GM23248 (cell line): Measurements from ENCODE around the gene CAPS. TPM values are rescaled to one million over a fixed set of nuclear protein-coding genes. Genes with fewer than 3 reads are reported as not detected.

Experiments used
- DNase-seq: peaks from one replicate; pipeline ENCODE4 v3.0.0-alpha.2; 2015
- H2AFZ ChIP-seq: fragments of 200-600 bp; sonication (generic); 2 replicates; pipeline ENCODE4 v1.6.1; 2016; ENCODE audit warnings: antibody characterized with exemption
- H3F3A ChIP-seq: fragments of 200-600 bp; sonication (generic); 2 replicates; pipeline ENCODE4 v1.6.1; 2016; ENCODE audit warnings: mild to moderate bottlenecking, antibody characterized with exemption, mixed run types; ENCODE audit not compliant: insufficient read depth
- H3K27ac ChIP-seq: fragments of 200-600 bp; sonication (generic); 2 replicates; pipeline ENCODE4 v1.5.1; 2016; ENCODE audit warnings: mild to moderate bottlenecking
- H3K27me3 ChIP-seq: fragments of 200-600 bp; sonication (generic); replicated peaks from 2 replicates; pipeline ENCODE4 v1.6.1; 2016; ENCODE audit warnings: mild to moderate bottlenecking; ENCODE audit not compliant: insufficient read depth
- H3K36me3 ChIP-seq: fragments of 200-600 bp; sonication (generic); 2 replicates; pipeline ENCODE4 v1.6.1; 2016; ENCODE audit warnings: low read depth, mild to moderate bottlenecking
- H3K4me1 ChIP-seq: fragments of 200-600 bp; sonication (generic); 2 replicates; pipeline ENCODE4 v1.6.1; 2016; ENCODE audit warnings: mild to moderate bottlenecking; ENCODE audit not compliant: insufficient read depth
- H3K4me2 ChIP-seq: fragments of 200-600 bp; sonication (generic); one replicate; pipeline ENCODE4 v1.6.1; 2016; ENCODE audit warnings: mild to moderate bottlenecking; ENCODE audit not compliant: unreplicated experiment
- H3K4me3 ChIP-seq: fragments of 200-600 bp; sonication (generic); 2 replicates; pipeline ENCODE4 v1.5.1; 2016; ENCODE audit warnings: mild to moderate bottlenecking
- H3K79me2 ChIP-seq: fragments of 200-600 bp; sonication (generic); 2 replicates; pipeline ENCODE4 v1.6.1; 2016; ENCODE audit warnings: mild to moderate bottlenecking; ENCODE audit not compliant: insufficient read depth
- H3K9ac ChIP-seq: fragments of 200-600 bp; sonication (generic); 2 replicates; pipeline ENCODE4 v1.6.1; 2016; ENCODE audit warnings: mild to moderate bottlenecking
- H3K9me2 ChIP-seq: fragments of 200-600 bp; sonication (generic); 2 replicates; pipeline ENCODE4 v1.6.1; 2016; ENCODE audit warnings: mixed run types, mild to moderate bottlenecking, moderate library complexity; ENCODE audit not compliant: insufficient read depth
- H3K9me3 ChIP-seq: fragments of 200-600 bp; sonication (generic); one replicate; pipeline ENCODE4 v1.6.1; 2017; ENCODE audit warnings: low read depth
- H4K20me1 ChIP-seq: fragments of 200-600 bp; sonication (generic); 2 replicates; pipeline ENCODE4 v1.6.0; 2016; ENCODE audit not compliant: insufficient read depth
- EZH2 ChIP-seq: fragments of 200-600 bp; sonication (generic); IDR thresholded peaks from 2 replicates; pipeline ENCODE4 v1.6.1; 2018; ENCODE audit warnings: antibody characterized with exemption, mild to moderate bottlenecking; ENCODE audit not compliant: insufficient read depth, poor library complexity, severe bottlenecking
- EZH2phosphoT487 ChIP-seq: fragments of 200-600 bp; sonication (generic); IDR thresholded peaks from 2 replicates; pipeline ENCODE4 v1.6.1; 2018; ENCODE audit warnings: antibody characterized with exemption, moderate library complexity, mild to moderate bottlenecking, low read depth; ENCODE audit not compliant: insufficient read depth
- WGBS, 2 experiments: methylation state at CpG; one replicate each; pipeline ENCODE4 v1.1.6; 2015 to 2017; ENCODE audit warnings: low lambda C conversion rate in 2 of 2, low coverage in 1 of 2; ENCODE audit errors: missing lambda C conversion rate in 2 of 2; 5-methylcytosine and 5-hydroxymethylcytosine counted together
- in situ Hi-C: fragments of 300-500 bp; cut with MboI; formaldehyde crosslinking; loops from 2 replicates; pipeline ENCODE4 v1.15.0; 2020
- polyA plus RNA-seq: library from polyadenylated mRNA; unstranded; fragments of >200 nt; fragmentation: Nextera tagmentation; extraction: Ambion mirVana; gene quantifications from 2 replicates; pipeline ENCODE4 v1.2.1, GENCODE V29; 2016
- total RNA-seq: library from RNA; depleted of rRNA; stranded (reverse); fragments of >200 nt; shearing (Covaris generic); gene quantifications from 2 replicates; pipeline ENCODE4 v1.2.3, GENCODE V29; 2014

Gene CAPS
- total and polyA plus RNA-seq, 2 experiments from 2014 or later, result 6.7 to 16.1 TPM

DNA sequence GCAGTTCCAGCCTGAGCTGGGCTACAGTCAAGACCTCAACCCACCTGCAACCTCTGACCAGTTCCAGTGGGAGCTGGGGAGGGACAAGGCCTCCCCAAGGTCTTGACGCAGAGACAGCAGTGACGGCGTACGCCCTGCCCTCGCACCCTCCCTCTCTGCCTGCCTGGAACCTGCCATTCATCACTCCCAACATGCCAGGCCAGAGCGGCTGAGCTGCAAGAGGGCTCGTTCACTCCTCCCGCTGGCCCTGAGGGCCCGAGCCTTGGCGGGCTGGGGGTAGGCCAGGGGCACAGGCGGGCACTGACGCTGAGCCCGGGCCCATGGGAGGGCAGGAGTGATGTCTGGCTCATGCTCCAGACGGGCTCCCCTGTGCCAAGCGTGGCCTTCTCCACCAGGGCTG lies 18.6 kb upstream of the CAPS start:
- no peaks in the 10 kb centered on the region for H3K9me2 ChIP-seq
- 77 to 79% methylated on average over 11 to 13 of the region's 15 CpGs for WGBS, 2 experiments
- in situ Hi-C loops, result no loop called here

GRCh38 chr19:5895890-5896289 lies 18.2 kb upstream of the CAPS start:
- H3K9me3 ChIP-seq, result no peaks in the 10 kb centered on the region
- H3F3A ChIP-seq, result no peaks in the 10 kb centered on the region
- no peaks in the 10 kb centered on the region for H3K36me3 ChIP-seq
- no peaks in the 10 kb centered on the region for H3K27me3 ChIP-seq
- H3K9me2 ChIP-seq, result no peaks in the 10 kb centered on the region
- WGBS, 2 experiments, result 86 to 87% methylated on average over 8 of the region's 8 CpGs
- H3K4me1 ChIP-seq, result no peaks in the 10 kb centered on the region
- no peak overlapping the region for H3K27ac ChIP-seq
- H3K4me3 ChIP-seq, result no peak overlapping the region
- no peak for DNase-seq
- H2AFZ ChIP-seq, result no peak overlapping the region
- H3K9ac ChIP-seq, result no peak overlapping the region
- H3K79me2 ChIP-seq, result peaks cover 32% of the 10 kb centered on the region
- no peaks in the 10 kb centered on the region for H4K20me1 ChIP-seq
- TF ChIP-seq EZH2 (no peak), EZH2phosphoT487 (no peak)
- H3K4me2 ChIP-seq, result no peak overlapping the region
- in situ Hi-C loops, result no loop called here

More for the DNA sequence above, 18.6 kb upstream of the CAPS start:
- Histone ChIP-seq H3K27me3 (no peaks in the 10 kb centered on the region), H3F3A (no peaks in the 10 kb centered on the region), H2AFZ (no peak overlapping the region), H3K27ac (no peak overlapping the region), H3K9me3 (no peaks in the 10 kb centered on the region), H3K79me2 (peaks cover 28% of the 10 kb centered on the region), H3K36me3 (no peaks in the 10 kb centered on the region), H3K9ac (no peak overlapping the region), H4K20me1 (no peaks in the 10 kb centered on the region), H3K4me3 (no peak overlapping the region), H3K4me1 (no peaks in the 10 kb centered on the region), H3K4me2 (no peak overlapping the region)
- no peak for TF ChIP-seq EZH2
- no peak for TF ChIP-seq EZH2phosphoT487
- DNase-seq, result no peak

DNA sequence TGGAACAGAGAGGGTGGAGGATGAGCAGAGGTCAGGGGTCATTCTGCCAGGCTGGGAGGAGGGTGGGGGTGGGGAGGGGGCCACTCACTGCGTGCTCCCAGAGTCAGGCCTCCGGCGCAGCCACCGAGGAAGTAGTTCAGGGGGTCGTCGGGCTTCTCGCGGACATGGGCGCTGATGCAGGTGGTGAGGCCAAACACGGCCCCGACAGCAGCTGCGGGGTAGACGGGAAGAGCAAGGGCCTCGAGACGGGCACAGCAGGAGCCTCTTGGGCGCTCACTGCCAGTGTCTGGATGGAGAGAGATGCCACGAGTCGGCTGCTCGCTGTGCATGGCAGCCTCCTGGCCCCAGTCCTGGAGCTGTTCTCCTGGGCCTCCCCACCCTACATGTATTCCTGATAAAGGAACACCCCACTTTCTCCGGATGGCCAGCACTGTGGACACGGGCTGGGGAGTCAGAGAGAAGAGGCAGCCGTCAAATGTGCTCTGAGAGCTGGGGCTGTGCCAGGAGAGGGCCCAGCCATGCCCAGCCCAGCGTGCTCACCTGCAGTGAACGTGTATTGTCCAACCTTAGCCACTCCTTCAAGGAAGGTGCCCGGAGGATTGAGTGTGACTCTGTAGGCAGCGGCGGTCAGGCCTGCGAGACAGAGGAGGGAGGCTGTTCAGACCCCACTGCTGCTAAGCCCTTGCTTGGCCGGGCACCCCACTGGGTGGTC lies 17.5 kb upstream of the CAPS start:
- H2AFZ ChIP-seq, result no peak overlapping the region
- in situ Hi-C loops, result no loop called here
- no peak for TF ChIP-seq EZH2phosphoT487
- no peak for TF ChIP-seq EZH2
- H3F3A ChIP-seq, result no peaks in the 10 kb centered on the region
- H3K9ac ChIP-seq, result no peak overlapping the region
- H3K36me3 ChIP-seq, result no peaks in the 10 kb centered on the region
- H3K4me1 ChIP-seq, result no peaks in the 10 kb centered on the region
- no peaks in the 10 kb centered on the region for H3K9me3 ChIP-seq
- H3K79me2 ChIP-seq, result peaks cover 39% of the 10 kb centered on the region
- no peak overlapping the region for H3K27ac ChIP-seq
- no peak overlapping the region for H3K4me2 ChIP-seq
- H4K20me1 ChIP-seq, result no peaks in the 10 kb centered on the region
- WGBS, 2 experiments, result 82 to 83% methylated on average over 25 to 28 of the region's 29 CpGs
- no peaks in the 10 kb centered on the region for H3K9me2 ChIP-seq
- H3K27me3 ChIP-seq, result no peaks in the 10 kb centered on the region
- no peak for DNase-seq
- no peak overlapping the region for H3K4me3 ChIP-seq

- Histone ChIP-seq H3K4me2 (no peak overlapping the region), H3K27ac (no peak overlapping the region), H4K20me1 (no peaks in the 10 kb centered on the region), H3K9ac (no peak overlapping the region), H3K36me3 (no peaks in the 10 kb centered on the region), H3K27me3 (no peaks in the 10 kb centered on the region), H3K9me3 (no peaks in the 10 kb centered on the region), H3K4me1 (peaks cover 6% of the 10 kb centered on the region), H3K79me2 (peaks cover 47% of the 10 kb centered on the region), H3F3A (no peaks in the 10 kb centered on the region), H3K9me2 (no peaks in the 10 kb centered on the region), H3K4me3 (no peak overlapping the region), H2AFZ (no peak overlapping the region)
- in situ Hi-C loops, result no loop called here
- TF ChIP-seq EZH2phosphoT487, result no peak
- TF ChIP-seq EZH2, result no peak
- no peak for DNase-seq
- 91 to 94% methylated on average over 29 to 30 of the region's 30 CpGs for WGBS, 2 experiments
Observed at GRCh38 chr19:5897189-5897969, 16.7 kb upstream of the CAPS start.
